Measurements from ENCODE around the gene OSER1.
"Not testable (repeated sequence)": the region's sequence is repeated elsewhere in the genome, so short reads cannot be mapped to it uniquely, and the experiment has no call there.

OSER1 gene

DNA sequence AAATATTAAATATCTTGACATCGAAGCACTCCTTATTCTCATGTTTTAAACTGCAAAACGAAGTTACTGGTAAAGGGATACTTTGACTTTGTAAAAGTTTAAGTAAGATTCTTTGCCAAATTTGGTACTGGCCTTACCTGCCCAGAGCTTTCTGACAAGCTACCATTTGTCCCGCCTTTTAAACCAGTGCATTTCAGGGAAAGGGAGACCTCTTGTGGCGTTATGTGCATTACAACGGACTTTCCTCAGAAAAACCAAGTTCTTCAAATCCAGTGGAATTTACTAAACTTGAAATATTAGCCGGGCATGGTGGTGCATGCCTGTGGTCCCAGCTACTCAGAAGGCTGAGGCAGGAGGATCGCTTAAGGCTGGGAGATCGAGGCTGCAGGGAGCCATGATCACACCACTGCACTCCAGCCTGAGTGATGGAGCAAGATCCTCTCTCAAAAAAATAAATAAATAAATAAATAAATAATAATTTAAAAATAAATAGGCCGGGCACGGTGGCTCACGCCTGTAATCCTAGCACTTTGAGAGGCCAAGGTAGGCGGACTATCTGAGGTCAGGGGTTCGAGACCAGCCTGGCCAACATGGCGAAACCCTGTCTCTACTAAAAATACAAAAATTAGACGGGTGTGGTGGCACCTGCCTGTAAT, 20.2 kb downstream of the OSER1 start:
- not testable (repeated sequence) for H4K20me1 ChIP-seq (ENCODE audit: insufficient read depth, low read length, poor library complexity, severe bottlenecking); H3K9me3 ChIP-seq (ENCODE audit: insufficient read depth, low read depth, low read length); H3K9ac ChIP-seq (ENCODE audit: low read depth, low read length, poor library complexity, severe bottlenecking); H3K79me2 ChIP-seq (ENCODE audit: insufficient read depth, low read length); H3K4me3 ChIP-seq (ENCODE audit: low read length, poor library complexity, severe bottlenecking); H3K9me2 ChIP-seq (replicated peaks; ENCODE audit: low read depth, low read length); H3K4me1 ChIP-seq (ENCODE audit: insufficient read depth, low read length, poor library complexity, severe bottlenecking); H3F3A ChIP-seq (ENCODE audit: low read depth); H3K27me3 ChIP-seq (ENCODE audit: insufficient read depth, low read length, poor library complexity, severe bottlenecking); H3K36me3 ChIP-seq (ENCODE audit: insufficient read depth, low read length); H3K4me2 ChIP-seq (ENCODE audit: low read depth, low read length, poor library complexity, severe bottlenecking)
- TF ChIP-seq, protein P1, sequence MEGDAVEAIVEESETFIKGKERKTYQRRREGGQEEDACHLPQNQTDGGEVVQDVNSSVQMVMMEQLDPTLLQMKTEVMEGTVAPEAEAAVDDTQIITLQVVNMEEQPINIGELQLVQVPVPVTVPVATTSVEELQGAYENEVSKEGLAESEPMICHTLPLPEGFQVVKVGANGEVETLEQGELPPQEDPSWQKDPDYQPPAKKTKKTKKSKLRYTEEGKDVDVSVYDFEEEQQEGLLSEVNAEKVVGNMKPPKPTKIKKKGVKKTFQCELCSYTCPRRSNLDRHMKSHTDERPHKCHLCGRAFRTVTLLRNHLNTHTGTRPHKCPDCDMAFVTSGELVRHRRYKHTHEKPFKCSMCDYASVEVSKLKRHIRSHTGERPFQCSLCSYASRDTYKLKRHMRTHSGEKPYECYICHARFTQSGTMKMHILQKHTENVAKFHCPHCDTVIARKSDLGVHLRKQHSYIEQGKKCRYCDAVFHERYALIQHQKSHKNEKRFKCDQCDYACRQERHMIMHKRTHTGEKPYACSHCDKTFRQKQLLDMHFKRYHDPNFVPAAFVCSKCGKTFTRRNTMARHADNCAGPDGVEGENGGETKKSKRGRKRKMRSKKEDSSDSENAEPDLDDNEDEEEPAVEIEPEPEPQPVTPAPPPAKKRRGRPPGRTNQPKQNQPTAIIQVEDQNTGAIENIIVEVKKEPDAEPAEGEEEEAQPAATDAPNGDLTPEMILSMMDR (conservative IDR thresholded peaks at IDR 0.05; ENCODE audit: low read length), result peak; percentile 82
- peak overlapping the region; percentile 58; the same call in 1 of the 2 replicates for H2AFZ ChIP-seq (ENCODE audit: low read length)

GRCh38 chr20:44188752-44189151, 21.8 kb downstream of the OSER1 start:
- Histone ChIP-seq H3K4me1 (ENCODE audit: insufficient read depth, low read length, poor library complexity, severe bottlenecking) (no peaks in the 10 kb centered on the region), H3K36me3 (ENCODE audit: insufficient read depth, low read length) (no peaks in the 10 kb centered on the region), H3K4me3 (ENCODE audit: low read length, poor library complexity, severe bottlenecking) (no peak overlapping the region), H4K20me1 (ENCODE audit: insufficient read depth, low read length, poor library complexity, severe bottlenecking) (no peaks in the 10 kb centered on the region), H2AFZ (ENCODE audit: low read length) (no peak overlapping the region; the same call in 1 of the 2 replicates), H3K79me2 (ENCODE audit: insufficient read depth, low read length) (no peaks in the 10 kb centered on the region), H3K4me2 (ENCODE audit: low read depth, low read length, poor library complexity, severe bottlenecking) (no peak overlapping the region), H3F3A (ENCODE audit: low read depth) (no peaks in the 10 kb centered on the region), H3K9ac (ENCODE audit: low read depth, low read length, poor library complexity, severe bottlenecking) (no peak overlapping the region), H3K9me3 (ENCODE audit: insufficient read depth, low read depth, low read length) (no peaks in the 10 kb centered on the region), H3K9me2 (replicated peaks; ENCODE audit: low read depth, low read length) (no peaks in the 10 kb centered on the region), H3K27me3 (ENCODE audit: insufficient read depth, low read length, poor library complexity, severe bottlenecking) (no peaks in the 10 kb centered on the region)
- TF ChIP-seq, protein P1 (conservative IDR thresholded peaks at IDR 0.05; ENCODE audit: low read length), result no peak
- TF ChIP-seq EZH2phosphoT487 (IDR thresholded peaks at IDR 0.05; ENCODE audit: borderline replicate concordance), result no peak

- no peak overlapping the region for H3K9ac ChIP-seq (ENCODE audit: low read depth, low read length, poor library complexity, severe bottlenecking)
- H3F3A ChIP-seq (ENCODE audit: low read depth), result no peaks in the 10 kb centered on the region
- no peaks in the 10 kb centered on the region for H3K9me2 ChIP-seq (replicated peaks; ENCODE audit: low read depth, low read length)
- peak overlapping the region; percentile 13 for H3K4me2 ChIP-seq (ENCODE audit: low read depth, low read length, poor library complexity, severe bottlenecking)
- H3K4me1 ChIP-seq (ENCODE audit: insufficient read depth, low read length, poor library complexity, severe bottlenecking), result no peaks in the 10 kb centered on the region
- no peaks in the 10 kb centered on the region for H3K36me3 ChIP-seq (ENCODE audit: insufficient read depth, low read length)
- TF ChIP-seq, protein P1 (conservative IDR thresholded peaks at IDR 0.05; ENCODE audit: low read length), result no peak
- no peak for TF ChIP-seq EZH2phosphoT487 (IDR thresholded peaks at IDR 0.05; ENCODE audit: borderline replicate concordance)
- peak overlapping the region; percentile 35 for H3K4me3 ChIP-seq (ENCODE audit: low read length, poor library complexity, severe bottlenecking)
- no peaks in the 10 kb centered on the region for H3K79me2 ChIP-seq (ENCODE audit: insufficient read depth, low read length)
- H2AFZ ChIP-seq (ENCODE audit: low read length), result peak overlapping the region; percentile 19; the same call in 1 of the 2 replicates
- no peaks in the 10 kb centered on the region for H3K9me3 ChIP-seq (ENCODE audit: insufficient read depth, low read depth, low read length)
- no peaks in the 10 kb centered on the region for H3K27me3 ChIP-seq (ENCODE audit: insufficient read depth, low read length, poor library complexity, severe bottlenecking)
- no peaks in the 10 kb centered on the region for H4K20me1 ChIP-seq (ENCODE audit: insufficient read depth, low read length, poor library complexity, severe bottlenecking)
Measured at GRCh38 chr20:44187772-44188709, 22.5 kb downstream of the OSER1 start.

Measured in Loucy (cell line).